ENCODE results near the gene CSTPP1.
A peak's percentile ranks its signal among the peaks of the same experiment; 100 is the strongest.
"Not testable (repeated sequence)": the region's sequence is repeated elsewhere in the genome, so short reads cannot be mapped to it uniquely, and the experiment has no call there.

The CSTPP1 gene

DNA sequence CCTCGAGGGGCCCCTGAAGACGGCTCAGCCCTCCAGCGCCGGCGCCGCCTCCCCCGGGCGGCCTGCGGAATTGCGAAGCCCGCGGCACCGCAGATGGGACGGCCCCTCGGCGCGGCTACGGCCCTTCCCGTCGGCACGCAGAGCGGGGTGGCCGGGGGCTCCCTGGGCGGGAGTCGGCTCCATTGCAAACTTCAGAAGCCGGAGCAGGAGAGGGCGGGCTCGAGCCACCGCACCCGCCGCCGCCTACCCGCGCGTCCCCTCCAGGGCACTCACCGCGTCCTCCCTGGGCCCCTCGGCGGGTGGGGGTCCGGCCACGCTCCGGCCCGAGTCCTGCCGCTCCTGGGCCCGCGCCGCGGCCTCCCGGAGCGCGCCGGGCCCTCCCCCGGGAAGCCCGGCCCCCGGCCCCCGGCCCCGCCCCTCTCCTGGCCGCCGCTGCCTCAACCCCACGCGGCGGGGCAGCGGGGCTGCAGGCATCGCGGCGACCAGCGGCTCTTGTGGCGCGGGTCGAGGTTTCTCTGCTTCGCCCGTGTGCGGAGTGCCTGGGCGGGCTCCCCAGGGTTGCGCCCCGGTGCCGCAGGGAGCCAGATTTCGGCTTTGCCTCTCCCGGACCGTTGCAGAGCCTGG, 249.6 kb downstream of the CSTPP1 start, which contains the start of gene PACSIN3:
TSS of gene PACSIN3 (minus strand) at position 359 of the 624 bp plus-strand sequence. CDS start 3,707 bp downstream, outside the sequence.
- H3K36me3 ChIP-seq (ENCODE audit: control insufficient read depth in 2 of 2, insufficient read depth in 2 of 2, low read length in 2 of 2), result peaks cover 0 to 3% of the 10 kb centered on the region in 2 donors
- peak within 1 kb of the TSS; percentile 93 for H3K27ac ChIP-seq (ENCODE audit: low read length)
- peak within 1 kb of the TSS; percentile 81 to 84 for H3K4me3 ChIP-seq (ENCODE audit: low read length in 2 of 2)
- peak within 1 kb of the TSS; percentile 68 to 78 for H3K9ac ChIP-seq (ENCODE audit: low read length in 2 of 2)
- H3K9me3 ChIP-seq (ENCODE audit: control insufficient read depth in 2 of 2, low read length in 2 of 2), result no peaks in the 10 kb centered on the region
- H3K4me1 ChIP-seq (ENCODE audit: control insufficient read depth, insufficient read depth, low read length), result peaks cover 67% of the 10 kb centered on the region
- no peaks in the 10 kb centered on the region for H3K27me3 ChIP-seq (ENCODE audit: control insufficient read depth in 1 of 2, insufficient read depth in 2 of 2, low read length in 2 of 2)

DNA sequence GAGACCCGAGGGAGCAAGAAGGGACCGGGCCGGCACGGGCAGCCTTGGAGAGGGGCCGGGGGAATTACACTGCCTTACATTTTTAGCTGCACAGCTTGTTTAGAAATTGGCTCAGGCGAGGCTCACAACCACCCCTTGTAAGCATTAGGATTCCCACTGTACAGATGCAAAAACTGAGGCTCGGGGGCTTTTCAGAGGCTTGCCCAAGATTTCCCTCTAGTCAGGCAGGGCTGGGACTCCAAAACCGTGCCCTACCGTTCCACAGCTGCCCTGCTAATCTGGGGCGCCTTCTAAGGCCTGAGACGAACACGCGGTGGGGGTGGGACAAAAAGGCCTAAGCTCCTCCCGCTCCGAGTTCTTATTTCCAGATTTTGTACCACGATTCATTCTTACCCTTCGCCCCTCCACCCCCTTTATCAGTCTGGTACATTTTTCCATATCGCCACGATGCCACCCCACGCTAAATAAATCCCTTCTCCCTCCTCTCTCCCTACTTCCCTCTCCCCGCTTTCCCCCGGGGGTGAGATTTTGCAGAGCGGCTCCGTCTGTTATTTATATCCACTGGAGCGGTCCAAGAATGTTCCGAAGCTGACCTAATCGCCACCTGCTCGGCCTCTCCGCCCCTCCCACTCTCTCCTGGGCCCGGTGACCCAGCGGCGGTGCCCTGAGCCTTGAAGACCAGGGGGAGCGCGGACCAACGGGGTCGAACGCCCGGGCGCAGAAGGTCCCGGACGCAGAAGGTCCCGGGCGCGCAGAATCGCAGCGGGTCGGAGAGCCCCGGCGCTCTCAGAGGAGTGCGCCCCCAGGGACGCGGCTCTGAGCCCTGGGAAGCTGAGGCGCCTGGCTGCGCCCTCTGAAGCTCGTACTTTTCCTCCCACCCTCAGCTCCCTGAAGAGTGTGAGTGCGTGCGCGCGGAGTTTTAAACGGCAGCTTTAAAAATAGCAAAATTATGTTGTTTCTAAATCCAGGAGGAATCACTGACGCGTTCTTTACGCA, 250.4 kb downstream of the CSTPP1 start:
- H3K27me3 ChIP-seq (ENCODE audit: control insufficient read depth in 1 of 2, insufficient read depth in 2 of 2, low read length in 2 of 2), result no peaks in the 10 kb centered on the region
- H3K27ac ChIP-seq (ENCODE audit: low read length), result peak overlapping the region; percentile 93
- H3K4me1 ChIP-seq (ENCODE audit: control insufficient read depth, insufficient read depth, low read length), result peaks cover 67% of the 10 kb centered on the region

DNA sequence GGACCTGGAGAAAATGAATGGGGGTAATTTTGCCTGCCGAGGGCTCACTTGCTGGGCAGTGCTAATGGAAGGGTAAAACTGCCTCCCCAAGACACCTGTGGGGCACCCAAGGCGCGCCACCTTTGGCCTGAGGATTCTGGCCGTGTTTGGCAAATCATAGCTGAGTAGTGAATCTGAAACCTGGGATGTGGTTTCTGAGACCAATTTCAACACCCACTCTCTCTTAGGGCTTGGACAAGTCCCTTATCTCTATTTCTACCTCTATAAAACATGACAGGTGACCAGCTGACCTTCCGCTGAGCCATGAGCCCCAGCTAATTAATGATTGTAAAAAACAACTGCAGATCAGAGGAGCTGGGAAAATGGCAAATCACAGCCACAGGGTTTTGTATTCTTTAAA, 251.2 kb downstream of the CSTPP1 start:
- Histone ChIP-seq H3K4me1 (ENCODE audit: control insufficient read depth, insufficient read depth, low read length) (peaks cover 60% of the 10 kb centered on the region), H3K4me3 (ENCODE audit: low read length in 2 of 2) (peak overlapping the region; percentile 40 to 81), H3K36me3 (ENCODE audit: control insufficient read depth in 2 of 2, insufficient read depth in 2 of 2, low read length in 2 of 2) (no peaks in the 10 kb centered on the region), H3K27ac (ENCODE audit: low read length) (peak overlapping the region; percentile 93), H3K9me3 (ENCODE audit: control insufficient read depth in 2 of 2, low read length in 2 of 2) (no peaks in the 10 kb centered on the region), H3K9ac (ENCODE audit: low read length in 2 of 2) (peak overlapping the region; percentile 58 to 68), H3K27me3 (ENCODE audit: control insufficient read depth in 1 of 2, insufficient read depth in 2 of 2, low read length in 2 of 2) (no peaks in the 10 kb centered on the region)

More for the DNA sequence above, 250.4 kb downstream of the CSTPP1 start:
- H3K4me3 ChIP-seq (ENCODE audit: low read length in 2 of 2), result peak overlapping the region; percentile 40 to 81
- peak overlapping the region; percentile 58 to 68 for H3K9ac ChIP-seq (ENCODE audit: low read length in 2 of 2)
- no peaks in the 10 kb centered on the region for H3K9me3 ChIP-seq (ENCODE audit: control insufficient read depth in 2 of 2, low read length in 2 of 2)
- H3K36me3 ChIP-seq (ENCODE audit: control insufficient read depth in 2 of 2, insufficient read depth in 2 of 2, low read length in 2 of 2), result peaks cover 0 to 3% of the 10 kb centered on the region in 2 donors

DNA sequence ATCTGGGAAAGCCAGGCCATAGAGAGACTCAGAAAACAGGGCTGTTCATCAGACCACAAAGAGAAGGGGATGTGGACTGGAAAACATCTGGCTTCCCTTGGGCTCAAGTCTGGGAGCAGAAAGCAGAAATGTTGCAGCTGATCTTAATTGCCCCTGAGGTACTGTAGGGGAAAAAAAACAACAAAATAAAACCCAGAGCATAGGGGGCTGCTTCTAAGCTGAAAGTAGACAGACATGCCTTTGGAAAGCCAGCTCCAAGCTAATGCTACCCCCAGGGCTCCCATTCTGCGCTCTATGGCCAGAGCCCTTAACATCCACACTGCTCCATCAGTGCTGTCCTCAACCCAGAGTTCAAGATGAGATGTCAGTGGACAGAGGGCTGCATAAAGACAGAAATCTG, 251.7 kb downstream of the CSTPP1 start:
- H3K27ac ChIP-seq (ENCODE audit: low read length), result peak overlapping the region; percentile 93
- H3K27me3 ChIP-seq (ENCODE audit: control insufficient read depth in 1 of 2, insufficient read depth in 2 of 2, low read length in 2 of 2), result no peaks in the 10 kb centered on the region
- H3K36me3 ChIP-seq (ENCODE audit: control insufficient read depth in 2 of 2, insufficient read depth in 2 of 2, low read length in 2 of 2), result no peaks in the 10 kb centered on the region
- H3K9ac ChIP-seq (ENCODE audit: low read length in 2 of 2), result peak overlapping the region; percentile 58 to 68
- peaks cover 56% of the 10 kb centered on the region for H3K4me1 ChIP-seq (ENCODE audit: control insufficient read depth, insufficient read depth, low read length)
- H3K9me3 ChIP-seq (ENCODE audit: control insufficient read depth in 2 of 2, low read length in 2 of 2), result no peaks in the 10 kb centered on the region
- H3K4me3 ChIP-seq (ENCODE audit: low read length in 2 of 2), result no peak overlapping the region

DNA sequence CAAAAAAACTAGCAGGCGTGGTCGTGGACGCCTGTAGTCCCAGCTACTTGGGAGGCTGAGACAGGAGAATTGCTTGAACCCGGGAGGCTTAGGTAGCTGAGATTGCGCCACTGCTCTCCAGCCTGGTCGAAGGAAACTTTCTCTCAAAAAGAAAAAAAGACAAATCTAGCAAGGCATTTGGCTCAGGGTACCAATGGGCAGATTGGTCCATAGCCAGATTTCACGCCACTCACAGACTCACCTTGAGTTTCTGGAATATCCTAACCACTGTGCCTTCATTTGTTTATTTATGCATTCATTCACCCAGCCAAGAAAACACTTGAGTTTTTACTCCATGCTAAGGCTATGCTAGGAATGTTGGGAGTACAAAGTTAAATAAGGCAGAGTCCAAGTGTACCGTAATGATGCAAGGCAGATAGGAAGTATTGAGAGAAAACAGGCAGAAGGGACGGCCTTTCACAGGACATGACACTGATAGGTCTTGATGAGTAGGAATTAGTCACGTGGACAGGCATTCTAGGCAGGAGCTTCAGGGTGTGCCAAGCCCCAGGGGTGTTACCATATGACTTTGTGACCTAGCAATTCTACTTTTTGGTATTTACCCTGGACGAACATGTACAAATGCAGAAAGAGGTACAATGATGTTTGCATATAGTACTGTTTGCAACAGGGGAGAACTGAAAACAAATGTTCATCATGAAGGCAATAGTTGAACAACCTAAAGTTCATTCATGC, 252.7 kb downstream of the CSTPP1 start:
- Histone ChIP-seq H3K4me1 (ENCODE audit: control insufficient read depth, insufficient read depth, low read length) (peaks cover 46% of the 10 kb centered on the region), H3K27me3 (ENCODE audit: control insufficient read depth in 1 of 2, insufficient read depth in 2 of 2, low read length in 2 of 2) (no peaks in the 10 kb centered on the region), H3K27ac (ENCODE audit: low read length) (peak overlapping the region; percentile 46), H3K36me3 (ENCODE audit: control insufficient read depth in 2 of 2, insufficient read depth in 2 of 2, low read length in 2 of 2) (no peaks in the 10 kb centered on the region), H3K4me3 (ENCODE audit: low read length in 2 of 2) (no peak overlapping the region), H3K9me3 (ENCODE audit: control insufficient read depth in 2 of 2, low read length in 2 of 2) (no peaks in the 10 kb centered on the region), H3K9ac (ENCODE audit: low read length in 2 of 2) (no peak overlapping the region)

DNA sequence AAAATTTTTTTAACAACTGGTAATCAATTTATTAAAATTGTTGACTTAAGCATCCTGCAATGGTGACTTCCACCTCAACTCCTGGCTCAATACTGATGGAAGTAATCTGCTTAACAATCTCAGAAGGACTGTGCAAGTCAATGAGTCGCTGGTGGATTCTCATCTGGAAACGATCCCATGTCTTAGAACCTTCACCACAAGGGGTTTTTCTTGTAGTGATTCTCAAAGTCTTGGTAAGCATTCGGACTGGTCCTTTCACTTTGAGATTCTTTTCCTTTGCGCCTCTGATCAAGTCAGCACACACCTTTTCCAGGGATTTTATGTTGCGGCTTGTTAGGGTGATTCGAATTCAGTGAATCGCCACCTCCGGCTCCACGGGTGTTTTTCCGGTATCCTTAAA, 254.6 kb downstream of the CSTPP1 start:
- not testable (repeated sequence) for H3K27ac ChIP-seq (ENCODE audit: low read length)
- peaks cover 32% of the 10 kb centered on the region for H3K4me1 ChIP-seq (ENCODE audit: control insufficient read depth, insufficient read depth, low read length)

DNA sequence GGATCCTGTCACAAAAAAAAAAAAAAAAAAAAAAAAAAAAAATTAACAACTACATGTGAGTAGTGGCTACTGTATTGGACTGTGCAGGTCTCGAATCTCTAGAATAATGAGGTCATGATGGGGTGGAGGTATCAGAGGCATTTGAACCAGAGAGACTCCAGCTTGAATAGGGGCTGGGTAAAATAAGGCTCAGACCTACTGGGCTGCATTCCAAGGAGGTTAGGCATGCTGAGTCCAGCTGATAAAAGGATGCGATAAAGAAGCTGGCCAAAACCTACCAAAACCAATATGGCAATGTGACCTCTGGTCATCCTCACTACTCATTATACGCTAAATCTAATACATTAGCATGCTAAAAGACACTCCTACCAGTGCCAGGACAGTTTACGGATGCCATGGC, 255.6 kb downstream of the CSTPP1 start:
- Histone ChIP-seq H3K4me1 (ENCODE audit: control insufficient read depth, insufficient read depth, low read length) (peaks cover 25% of the 10 kb centered on the region), H3K9me3 (ENCODE audit: control insufficient read depth in 2 of 2, low read length in 2 of 2) (no peaks in the 10 kb centered on the region), H3K27ac (ENCODE audit: low read length) (no peak overlapping the region)

More for the DNA sequence above, 254.6 kb downstream of the CSTPP1 start:
- not testable (repeated sequence) for H3K9ac ChIP-seq (ENCODE audit: low read length in 2 of 2); H3K4me3 ChIP-seq (ENCODE audit: low read length in 2 of 2); H3K9me3 ChIP-seq (ENCODE audit: control insufficient read depth in 2 of 2, low read length in 2 of 2); H3K36me3 ChIP-seq (ENCODE audit: control insufficient read depth in 2 of 2, insufficient read depth in 2 of 2, low read length in 2 of 2); H3K27me3 ChIP-seq (ENCODE audit: control insufficient read depth in 1 of 2, insufficient read depth in 2 of 2, low read length in 2 of 2)

DNA sequence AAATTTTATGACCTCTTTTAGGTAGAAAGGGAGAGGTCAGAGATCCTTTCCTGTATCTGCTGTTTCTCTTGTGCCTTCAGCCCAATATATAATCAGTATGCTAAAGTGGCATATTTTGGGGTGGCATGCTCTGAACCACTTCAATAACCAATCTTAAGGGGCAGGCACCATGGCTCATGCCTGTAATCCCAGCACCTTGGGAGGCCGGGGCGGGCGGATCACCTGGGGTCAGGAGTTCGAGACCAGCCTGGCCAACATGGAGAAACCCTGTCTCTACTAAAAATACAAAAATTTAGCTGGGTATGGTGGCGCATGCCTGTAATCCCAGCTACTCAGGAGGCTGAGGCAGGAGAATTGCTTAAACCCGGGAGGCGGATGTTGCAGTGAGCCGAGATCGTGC, 261.6 kb downstream of the CSTPP1 start:
- H3K27me3 ChIP-seq (ENCODE audit: control insufficient read depth in 1 of 2, insufficient read depth in 2 of 2, low read length in 2 of 2); H3K9ac ChIP-seq (ENCODE audit: low read length in 2 of 2); H3K9me3 ChIP-seq (ENCODE audit: control insufficient read depth in 2 of 2, low read length in 2 of 2); H3K27ac ChIP-seq (ENCODE audit: low read length); H3K36me3 ChIP-seq (ENCODE audit: control insufficient read depth in 2 of 2, insufficient read depth in 2 of 2, low read length in 2 of 2); H3K4me1 ChIP-seq (ENCODE audit: control insufficient read depth, insufficient read depth, low read length); H3K4me3 ChIP-seq (ENCODE audit: low read length in 2 of 2): not testable (repeated sequence)

More for the DNA sequence above, 255.6 kb downstream of the CSTPP1 start:
- Histone ChIP-seq H3K4me3 (ENCODE audit: low read length in 2 of 2) (no peak overlapping the region), H3K9ac (ENCODE audit: low read length in 2 of 2) (no peak overlapping the region), H3K27me3 (ENCODE audit: control insufficient read depth in 1 of 2, insufficient read depth in 2 of 2, low read length in 2 of 2) (no peaks in the 10 kb centered on the region), H3K36me3 (ENCODE audit: control insufficient read depth in 2 of 2, insufficient read depth in 2 of 2, low read length in 2 of 2) (no peaks in the 10 kb centered on the region)

DNA sequence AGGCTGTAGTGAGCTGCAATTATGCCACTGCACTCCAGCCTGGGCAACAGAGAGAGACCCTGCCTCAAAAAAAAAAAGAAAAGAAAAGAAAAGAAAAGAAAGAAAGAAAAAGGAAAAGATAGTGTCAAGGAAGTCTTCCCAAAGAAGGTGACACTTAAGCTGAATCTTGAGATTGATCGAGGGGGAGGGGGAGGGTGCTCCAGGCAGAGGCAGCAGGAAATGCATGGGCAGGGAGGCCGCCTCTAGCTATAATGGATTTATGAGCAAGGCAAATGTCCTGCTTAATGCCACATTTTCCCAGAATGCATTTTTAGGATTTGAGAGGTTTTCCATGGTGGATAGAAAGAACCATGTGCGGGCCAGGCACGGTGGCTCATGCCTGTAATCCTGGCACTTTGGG, 264.5 kb downstream of the CSTPP1 start:
- no peaks in the 10 kb centered on the region for H3K36me3 ChIP-seq (ENCODE audit: control insufficient read depth in 2 of 2, insufficient read depth in 2 of 2, low read length in 2 of 2)
- H3K9me3 ChIP-seq (ENCODE audit: control insufficient read depth in 2 of 2, low read length in 2 of 2), result no peaks in the 10 kb centered on the region
- no peak overlapping the region for H3K9ac ChIP-seq (ENCODE audit: low read length in 2 of 2)
- peaks cover 4% of the 10 kb centered on the region for H3K4me1 ChIP-seq (ENCODE audit: control insufficient read depth, insufficient read depth, low read length)
- H3K27me3 ChIP-seq (ENCODE audit: control insufficient read depth in 1 of 2, insufficient read depth in 2 of 2, low read length in 2 of 2), result no peaks in the 10 kb centered on the region
- no peak overlapping the region for H3K4me3 ChIP-seq (ENCODE audit: low read length in 2 of 2)
- no peak overlapping the region for H3K27ac ChIP-seq (ENCODE audit: low read length)

DNA sequence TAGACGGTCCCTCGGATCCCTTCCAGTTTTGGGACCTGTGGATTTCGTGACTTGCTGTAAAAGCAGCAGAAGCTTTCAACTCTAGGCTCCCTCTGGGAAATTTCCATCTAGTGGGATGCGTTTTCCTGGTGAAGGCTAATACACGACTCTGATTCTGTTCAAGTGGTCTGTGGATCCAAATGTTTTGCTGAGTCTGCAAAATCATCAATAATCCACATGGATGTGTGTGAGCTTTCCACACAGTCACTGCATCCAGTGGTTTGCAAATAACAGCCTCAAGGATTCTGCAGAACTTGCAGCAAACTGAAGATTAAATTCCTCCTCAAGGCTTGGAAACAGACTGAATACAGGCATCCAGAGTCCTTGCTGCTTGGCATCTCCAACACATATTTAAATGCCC, 266.0 kb downstream of the CSTPP1 start:
- H3K4me3 ChIP-seq (ENCODE audit: low read length in 2 of 2), result no peak overlapping the region
- no peak overlapping the region for H3K9ac ChIP-seq (ENCODE audit: low read length in 2 of 2)
- no peaks in the 10 kb centered on the region for H3K9me3 ChIP-seq (ENCODE audit: control insufficient read depth in 2 of 2, low read length in 2 of 2)
- H3K27ac ChIP-seq (ENCODE audit: low read length), result no peak overlapping the region
- peaks cover 4% of the 10 kb centered on the region for H3K4me1 ChIP-seq (ENCODE audit: control insufficient read depth, insufficient read depth, low read length)
- H3K27me3 ChIP-seq (ENCODE audit: control insufficient read depth in 1 of 2, insufficient read depth in 2 of 2, low read length in 2 of 2), result no peaks in the 10 kb centered on the region
- no peaks in the 10 kb centered on the region for H3K36me3 ChIP-seq (ENCODE audit: control insufficient read depth in 2 of 2, insufficient read depth in 2 of 2, low read length in 2 of 2)
